Measurements from ENCODE around the gene CFAP97D2.
A peak's percentile ranks its signal among the peaks of the same experiment; 100 is the strongest.
"Not testable (repeated sequence)": the region's sequence is repeated elsewhere in the genome, so short reads cannot be mapped to it uniquely, and the experiment has no call there.

Gene CFAP97D2

DNA sequence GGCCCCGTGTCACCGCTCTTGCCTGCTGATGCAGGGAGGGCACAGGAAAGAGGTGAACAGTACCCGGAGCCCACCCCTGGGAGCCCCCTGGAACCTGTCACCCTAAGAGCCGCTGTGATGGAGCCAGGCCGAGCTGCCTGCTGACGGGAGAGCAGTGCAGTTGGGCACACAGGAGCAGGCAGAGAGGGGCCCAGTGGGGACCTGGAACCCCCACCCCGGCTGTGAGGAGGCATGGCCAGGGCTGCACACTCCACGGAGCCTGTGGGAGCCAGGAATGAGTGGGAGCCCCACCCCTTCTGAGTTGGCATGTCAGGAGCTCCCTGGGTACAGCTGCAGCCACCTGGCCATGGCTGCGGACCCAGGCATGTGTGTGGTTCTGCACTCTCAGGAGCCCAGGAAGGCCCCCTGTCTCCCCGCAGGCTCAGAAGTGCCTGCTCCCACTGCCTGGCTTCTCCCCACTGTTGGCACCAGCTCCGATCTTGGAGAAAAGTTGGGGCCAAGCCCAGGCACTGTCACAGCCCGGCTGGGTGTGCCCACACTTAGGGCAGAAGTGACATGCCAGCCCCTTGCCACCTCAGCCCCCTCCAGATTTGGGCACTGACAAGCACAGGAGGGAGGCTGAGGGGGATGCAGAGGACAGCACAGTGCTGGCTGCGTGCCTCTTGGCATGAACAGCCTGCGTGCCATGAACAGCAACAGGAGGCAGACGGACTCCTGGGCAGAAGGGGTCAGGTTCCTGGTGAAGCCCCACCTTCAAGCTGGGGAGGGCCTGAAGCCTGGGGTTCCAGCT lies 6.3 kb downstream of the CFAP97D2 start:
- no peak overlapping the region for H3K4me3 Mint-ChIP-seq
- peaks cover 9% of the 10 kb centered on the region for H3K9me3 Mint-ChIP-seq
- no peaks in the 10 kb centered on the region for H3K27me3 Mint-ChIP-seq
- peaks cover 3% of the 10 kb centered on the region for H3K4me1 Mint-ChIP-seq (ENCODE audit: low read depth)
- H3K36me3 Mint-ChIP-seq (ENCODE audit: low read depth): no peaks in the 10 kb centered on the region
- H3K27ac Mint-ChIP-seq: no peak overlapping the region

GRCh38 chr13:114194853-114195252 lies 15.8 kb downstream of the CFAP97D2 start:
- no peaks in the 10 kb centered on the region for H3K36me3 Mint-ChIP-seq (ENCODE audit: low read depth)
- H3K9me3 Mint-ChIP-seq: peaks cover 6% of the 10 kb centered on the region
- no peak overlapping the region for H3K4me3 Mint-ChIP-seq
- peaks cover 22% of the 10 kb centered on the region for H3K4me1 Mint-ChIP-seq (ENCODE audit: low read depth)
- no peaks in the 10 kb centered on the region for H3K27me3 Mint-ChIP-seq
- peak overlapping the region; percentile 2 for H3K27ac Mint-ChIP-seq

DNA sequence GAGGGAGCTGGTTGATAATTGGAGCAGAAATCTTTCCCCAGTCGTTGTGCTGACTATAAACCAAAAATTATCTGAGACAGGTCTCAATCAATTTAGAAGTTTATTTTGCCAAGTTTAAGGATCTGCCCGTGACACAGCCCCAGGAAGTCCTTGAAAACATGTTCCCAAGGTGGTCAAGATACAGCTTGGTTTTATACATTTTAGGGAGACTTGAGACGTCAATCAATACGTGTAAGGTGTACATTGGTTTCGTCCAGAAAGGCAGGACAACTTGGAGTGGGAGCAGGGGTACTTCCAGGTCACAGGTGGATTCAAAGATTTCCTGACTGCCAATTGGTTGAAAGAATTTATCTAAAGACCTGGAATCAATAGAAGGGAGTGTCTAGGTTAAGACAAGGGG lies 17.6 kb downstream of the CFAP97D2 start:
- H3K27me3 Mint-ChIP-seq: no peaks in the 10 kb centered on the region
- no peaks in the 10 kb centered on the region for H3K36me3 Mint-ChIP-seq (ENCODE audit: low read depth)
- H3K4me1 Mint-ChIP-seq (ENCODE audit: low read depth): peaks cover 22% of the 10 kb centered on the region
- H3K27ac Mint-ChIP-seq: no peak overlapping the region
- no peaks in the 10 kb centered on the region for H3K9me3 Mint-ChIP-seq
- no peak overlapping the region for H3K4me3 Mint-ChIP-seq

- Mint-ChIP-seq H3K36me3 (ENCODE audit: low read depth) (no peaks in the 10 kb centered on the region), H3K9me3 (no peaks in the 10 kb centered on the region), H3K4me1 (ENCODE audit: low read depth) (peaks cover 35% of the 10 kb centered on the region), H3K27ac (no peak overlapping the region), H3K27me3 (no peaks in the 10 kb centered on the region), H3K4me3 (no peak overlapping the region)
Observed at GRCh38 chr13:114198556-114198955, 19.5 kb downstream of the CFAP97D2 start.

- not testable (repeated sequence) for H3K9me3 Mint-ChIP-seq; H3K36me3 Mint-ChIP-seq (ENCODE audit: low read depth); H3K4me3 Mint-ChIP-seq
Observed at GRCh38 chr13:114199526-114199925, 20.5 kb downstream of the CFAP97D2 start.

GRCh38 chr13:114199954-114200353 lies 20.9 kb downstream of the CFAP97D2 start:
- Mint-ChIP-seq H3K36me3 (ENCODE audit: low read depth) (no peaks in the 10 kb centered on the region), H3K4me3 (no peak overlapping the region), H3K27me3 (no peaks in the 10 kb centered on the region), H3K4me1 (ENCODE audit: low read depth) (peaks cover 31% of the 10 kb centered on the region), H3K27ac (no peak overlapping the region), H3K9me3 (no peaks in the 10 kb centered on the region)

More at GRCh38 chr13:114199526-114199925, 20.5 kb downstream of the CFAP97D2 start:
- H3K27ac Mint-ChIP-seq, H3K27me3 Mint-ChIP-seq: not testable (repeated sequence)
- peaks cover 31% of the 10 kb centered on the region for H3K4me1 Mint-ChIP-seq (ENCODE audit: low read depth)

DNA sequence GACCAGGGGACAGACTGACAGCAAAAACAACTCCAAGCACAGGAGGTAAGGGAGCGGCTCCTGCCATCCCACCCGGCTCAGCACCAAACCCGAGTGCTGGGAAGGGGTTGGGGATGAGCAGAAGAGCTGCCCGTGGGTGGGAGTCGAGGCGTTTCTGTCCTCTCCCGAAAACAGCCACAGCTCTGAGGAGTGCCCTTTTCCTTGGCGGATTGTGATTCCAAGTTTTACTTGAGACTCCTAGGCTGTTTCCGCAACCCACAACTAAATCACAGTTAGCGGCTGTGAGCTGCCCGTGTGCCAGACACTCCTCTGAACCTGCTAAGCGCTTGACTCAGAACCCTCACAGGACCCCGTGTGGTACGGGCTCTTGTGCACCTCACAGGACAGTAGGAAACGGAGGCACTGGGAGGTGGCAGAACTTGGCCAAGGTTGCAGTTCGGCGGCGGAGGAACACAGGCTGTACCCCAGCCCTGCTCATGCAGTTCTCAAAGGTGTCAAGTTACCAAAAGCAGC lies 21.4 kb downstream of the CFAP97D2 start:
- H3K4me3 Mint-ChIP-seq: no peak overlapping the region
- no peaks in the 10 kb centered on the region for H3K9me3 Mint-ChIP-seq
- peaks cover 27% of the 10 kb centered on the region for H3K4me1 Mint-ChIP-seq (ENCODE audit: low read depth)
- H3K36me3 Mint-ChIP-seq (ENCODE audit: low read depth): no peaks in the 10 kb centered on the region
- no peaks in the 10 kb centered on the region for H3K27me3 Mint-ChIP-seq
- H3K27ac Mint-ChIP-seq: no peak overlapping the region

DNA sequence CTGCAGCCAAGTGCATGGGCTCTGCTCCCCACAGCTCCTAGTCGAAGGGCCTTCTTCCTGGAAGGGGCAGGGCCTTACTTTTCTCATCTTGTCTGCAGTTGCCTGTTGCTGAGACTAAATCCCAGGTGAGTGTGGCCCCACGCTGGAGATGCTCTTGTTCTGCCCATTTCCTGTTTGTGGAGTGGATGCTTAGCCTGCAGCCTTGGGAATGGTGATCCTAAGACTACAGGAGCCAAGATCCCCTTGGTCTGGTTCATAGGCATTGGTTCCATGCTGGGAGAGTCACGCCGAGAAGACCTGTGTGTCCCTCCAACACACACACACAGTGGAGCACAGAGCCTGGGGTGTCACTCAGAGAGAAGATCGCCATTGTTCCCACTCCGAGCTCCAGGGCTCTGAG lies 23.5 kb downstream of the CFAP97D2 start:
- Mint-ChIP-seq H3K36me3 (ENCODE audit: low read depth) (no peaks in the 10 kb centered on the region), H3K9me3 (no peaks in the 10 kb centered on the region), H3K27ac (no peak overlapping the region), H3K27me3 (no peaks in the 10 kb centered on the region), H3K4me3 (no peak overlapping the region), H3K4me1 (ENCODE audit: low read depth) (peaks cover 23% of the 10 kb centered on the region)

- Mint-ChIP-seq H3K36me3 (ENCODE audit: low read depth) (no peaks in the 10 kb centered on the region), H3K27me3 (no peaks in the 10 kb centered on the region), H3K27ac (no peak overlapping the region), H3K4me1 (ENCODE audit: low read depth) (peaks cover 23% of the 10 kb centered on the region), H3K4me3 (no peak overlapping the region), H3K9me3 (no peaks in the 10 kb centered on the region)
Observed at GRCh38 chr13:114203536-114203935, 24.5 kb downstream of the CFAP97D2 start.

DNA sequence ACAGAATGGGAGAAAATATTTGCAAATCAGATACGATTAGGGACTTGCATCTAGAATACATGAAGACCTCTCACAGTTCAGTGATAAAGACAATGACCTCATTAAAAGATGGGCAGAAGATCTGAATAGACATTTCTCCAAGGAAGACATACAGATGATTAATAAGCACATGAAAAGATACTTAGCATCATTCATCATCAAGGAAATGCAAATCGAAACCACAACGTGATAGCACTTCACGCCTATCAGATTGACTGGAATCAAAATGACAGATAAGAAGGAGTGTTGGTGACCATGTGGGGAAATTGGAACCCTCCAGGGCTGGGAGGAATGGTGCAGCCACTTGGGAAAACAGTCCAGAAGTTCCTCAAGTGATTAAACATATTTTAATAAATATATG lies 25.8 kb downstream of the CFAP97D2 start:
- Mint-ChIP-seq H3K4me1 (ENCODE audit: low read depth) (peaks cover 23% of the 10 kb centered on the region), H3K27ac (no peak overlapping the region), H3K36me3 (ENCODE audit: low read depth) (no peaks in the 10 kb centered on the region), H3K9me3 (no peaks in the 10 kb centered on the region), H3K27me3 (no peaks in the 10 kb centered on the region), H3K4me3 (no peak overlapping the region)

DNA sequence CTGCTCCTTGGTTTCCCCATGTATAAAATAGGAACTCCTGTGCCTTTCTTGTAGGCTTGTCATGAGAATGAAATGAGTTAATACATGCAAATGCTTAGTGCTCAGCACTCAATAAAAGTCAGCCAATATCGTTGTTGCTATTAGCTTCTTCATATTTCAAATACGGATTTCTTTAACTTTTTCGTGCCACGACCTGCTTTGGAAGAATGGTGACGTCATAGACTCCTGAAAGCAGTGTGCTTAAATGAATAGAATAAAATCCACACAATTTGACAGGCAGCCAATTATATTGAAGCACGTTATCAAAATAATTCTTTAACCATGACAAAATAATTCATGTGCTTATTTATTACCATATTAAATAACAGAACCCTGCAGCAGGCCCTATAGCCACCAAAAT lies 29.1 kb downstream of the CFAP97D2 start:
- no peaks in the 10 kb centered on the region for H3K9me3 Mint-ChIP-seq
- no peak overlapping the region for H3K27ac Mint-ChIP-seq
- H3K36me3 Mint-ChIP-seq (ENCODE audit: low read depth): no peaks in the 10 kb centered on the region
- no peak overlapping the region for H3K4me3 Mint-ChIP-seq
- peaks cover 25% of the 10 kb centered on the region for H3K4me1 Mint-ChIP-seq (ENCODE audit: low read depth)
- peaks cover 6% of the 10 kb centered on the region for H3K27me3 Mint-ChIP-seq

GRCh38 chr13:114211446-114212157 lies 32.5 kb downstream of the CFAP97D2 start:
- H3K36me3 Mint-ChIP-seq (ENCODE audit: low read depth): no peaks in the 10 kb centered on the region
- H3K4me1 Mint-ChIP-seq (ENCODE audit: low read depth): peaks cover 10% of the 10 kb centered on the region
- peaks cover 6% of the 10 kb centered on the region for H3K27me3 Mint-ChIP-seq
- H3K4me3 Mint-ChIP-seq: no peak overlapping the region
- no peaks in the 10 kb centered on the region for H3K9me3 Mint-ChIP-seq
- no peak overlapping the region for H3K27ac Mint-ChIP-seq

GRCh38 chr13:114212158-114212495 lies 33.1 kb downstream of the CFAP97D2 start:
- no peaks in the 10 kb centered on the region for H3K36me3 Mint-ChIP-seq (ENCODE audit: low read depth)
- H3K27me3 Mint-ChIP-seq: peaks cover 6% of the 10 kb centered on the region
- H3K4me3 Mint-ChIP-seq: no peak overlapping the region
- peaks cover 10% of the 10 kb centered on the region for H3K4me1 Mint-ChIP-seq (ENCODE audit: low read depth)
- H3K9me3 Mint-ChIP-seq: no peaks in the 10 kb centered on the region
- no peak overlapping the region for H3K27ac Mint-ChIP-seq

- no peaks in the 10 kb centered on the region for H3K9me3 Mint-ChIP-seq
- no peak overlapping the region for H3K27ac Mint-ChIP-seq
- H3K36me3 Mint-ChIP-seq (ENCODE audit: low read depth): no peaks in the 10 kb centered on the region
- H3K27me3 Mint-ChIP-seq: peaks cover 6% of the 10 kb centered on the region
- peaks cover 20% of the 10 kb centered on the region for H3K4me1 Mint-ChIP-seq (ENCODE audit: low read depth)
- no peak overlapping the region for H3K4me3 Mint-ChIP-seq
Observed at GRCh38 chr13:114213980-114214379, 34.9 kb downstream of the CFAP97D2 start.

GRCh38 chr13:114219392-114219791 lies 40.3 kb downstream of the CFAP97D2 start:
- Mint-ChIP-seq H3K4me1 (ENCODE audit: low read depth) (peaks cover 52% of the 10 kb centered on the region), H3K36me3 (ENCODE audit: low read depth) (no peaks in the 10 kb centered on the region), H3K4me3 (no peak overlapping the region), H3K27me3 (no peaks in the 10 kb centered on the region), H3K9me3 (no peaks in the 10 kb centered on the region), H3K27ac (no peak overlapping the region)

Measured in stimulated activated naive CD8-positive, alpha-beta T cell treated with anti-CD3 and anti-CD28 coated beads, Interleukin-15, Interleukin-2, amounts not matched to agents 100 ng/mL and 50 ng/mL, for 24 hours (primary cell).